GM12873 (cell line): ENCODE results near the gene NHLRC4.

ENCODE experiments used
- CTCF ChIP-seq: IDR thresholded peaks from 2 replicates; pipeline ENCODE4 v1.5.1; 2012; ENCODE audit warnings: low read depth, mild to moderate bottlenecking, moderate library complexity, low read length, control low read depth; ENCODE audit not compliant: insufficient read depth; ENCODE audit errors: missing control alignments

Gene NHLRC4

GRCh38 chr16:566475-567372 is at the start of gene NHLRC4:
Gene NHLRC4, plus strand, starts transcription at chr16:567005. Its CDS starts 1,043 bp downstream, at chr16:568048.
- no peak for TF ChIP-seq CTCF

GRCh38 chr16:518858-519257 is 47.9 kb upstream of the NHLRC4 start:
- no peak for TF ChIP-seq CTCF

GRCh38 chr16:519425-519824 is 47.4 kb upstream of the NHLRC4 start:
- TF ChIP-seq CTCF, result no peak

- no peak for TF ChIP-seq CTCF
Observed at GRCh38 chr16:519841-520687, 46.7 kb upstream of the NHLRC4 start.

GRCh38 chr16:520847-521246 is 46.0 kb upstream of the NHLRC4 start:
- no peak for TF ChIP-seq CTCF

GRCh38 chr16:521381-522210 is 45.2 kb upstream of the NHLRC4 start:
- TF ChIP-seq CTCF, result no peak
